GM12878 (cell line): Measurements from ENCODE around the gene CAMK2N2.

Source experiments
- BHLHE40 ChIP-seq, 2 experiments: fragments of 450-650 bp in 1 of 2; IDR thresholded peaks; 2 replicates each; pipeline ENCODE4 v1.6.1; 2011 to 2017; ENCODE audit warnings: low read depth in 2 of 2, borderline replicate concordance in 1 of 2, improper control_type of control experiment in 1 of 2, low read length in 1 of 2, mild to moderate bottlenecking in 1 of 2
- EED ChIP-seq: sonication (generic); IDR thresholded peaks from 2 replicates; pipeline ENCODE4 v1.6.1; 2016; ENCODE audit warnings: antibody characterized with exemption, low read depth
- EP300 ChIP-seq, 2 experiments: fragments of 150-350 bp in 1 of 2; IDR thresholded peaks; 2 replicates each; pipeline ENCODE4 v1.6.1; 2011 to 2012; ENCODE audit warnings: low read depth in 2 of 2, low read length in 2 of 2, borderline replicate concordance in 1 of 2, improper control_type of control experiment in 1 of 2, inconsistent platforms in 1 of 2; ENCODE audit not compliant: control insufficient read depth in 1 of 2
- ESRRA ChIP-seq: IDR thresholded peaks from 2 replicates; pipeline ENCODE4 v1.6.1; 2012; ENCODE audit warnings: mild to moderate bottlenecking, low read length, improper control_type of control experiment
- HDAC2 ChIP-seq: fragments of 200-600 bp; sonication (generic); IDR thresholded peaks from 2 replicates; pipeline ENCODE4 v1.6.1; 2017
- JUND ChIP-seq: IDR thresholded peaks from 2 replicates; pipeline ENCODE4 v1.6.1; 2012; ENCODE audit warnings: low read depth, mild to moderate bottlenecking, low read length, improper control_type of control experiment, moderate library complexity
- MXI1 ChIP-seq: fragments of 150-350 bp; IDR thresholded peaks from 2 replicates; pipeline ENCODE4 v1.6.1; 2011; ENCODE audit warnings: low read depth, mild to moderate bottlenecking, inconsistent platforms, low read length, improper control_type of control experiment
- PAX8 ChIP-seq: fragments of 450-650 bp; IDR thresholded peaks from 2 replicates; pipeline ENCODE4 v1.6.1; 2017; ENCODE audit warnings: mild to moderate bottlenecking, moderate library complexity
- POLR2AphosphoS5 ChIP-seq: IDR thresholded peaks from 2 replicates; pipeline ENCODE4 v1.6.1; 2011; ENCODE audit warnings: mild to moderate bottlenecking, low read length, inconsistent platforms
- RCOR1 ChIP-seq: conservative IDR thresholded peaks from 2 replicates; pipeline ENCODE4 v1.6.1; 2012; ENCODE audit warnings: low read depth, low read length, improper control_type of control experiment
- SIN3A ChIP-seq: IDR thresholded peaks from 2 replicates; pipeline ENCODE4 v1.6.1; 2012; ENCODE audit warnings: low read depth, low read length, improper control_type of control experiment
- SMC3 ChIP-seq: IDR thresholded peaks from 2 replicates; pipeline ENCODE4 v1.6.1; 2011; ENCODE audit warnings: low read length, improper control_type of control experiment, borderline replicate concordance
- TF ChIP-seq, protein P1 (sequence below), 3 experiments: IDR thresholded peaks in 2 of 3; conservative IDR thresholded peaks in 1 of 3; 2 replicates each; pipeline ENCODE4 v1.5.1; 2011; ENCODE audit warnings: low read depth in 3 of 3, low read length in 3 of 3, mild to moderate bottlenecking in 3 of 3, control low read depth in 2 of 3, moderate library complexity in 2 of 3, inconsistent platforms in 1 of 3, mixed read lengths in 1 of 3; ENCODE audit not compliant: control insufficient read depth in 2 of 3, insufficient read depth in 1 of 3; ENCODE audit errors: extremely low read depth in 1 of 3
- TF ChIP-seq, protein P2 (sequence below): IDR thresholded peaks from 2 replicates; pipeline ENCODE4 v1.6.1; 2011; ENCODE audit warnings: mild to moderate bottlenecking, low read depth, low read length, moderate library complexity; ENCODE audit not compliant: insufficient replicate concordance

DNA sequence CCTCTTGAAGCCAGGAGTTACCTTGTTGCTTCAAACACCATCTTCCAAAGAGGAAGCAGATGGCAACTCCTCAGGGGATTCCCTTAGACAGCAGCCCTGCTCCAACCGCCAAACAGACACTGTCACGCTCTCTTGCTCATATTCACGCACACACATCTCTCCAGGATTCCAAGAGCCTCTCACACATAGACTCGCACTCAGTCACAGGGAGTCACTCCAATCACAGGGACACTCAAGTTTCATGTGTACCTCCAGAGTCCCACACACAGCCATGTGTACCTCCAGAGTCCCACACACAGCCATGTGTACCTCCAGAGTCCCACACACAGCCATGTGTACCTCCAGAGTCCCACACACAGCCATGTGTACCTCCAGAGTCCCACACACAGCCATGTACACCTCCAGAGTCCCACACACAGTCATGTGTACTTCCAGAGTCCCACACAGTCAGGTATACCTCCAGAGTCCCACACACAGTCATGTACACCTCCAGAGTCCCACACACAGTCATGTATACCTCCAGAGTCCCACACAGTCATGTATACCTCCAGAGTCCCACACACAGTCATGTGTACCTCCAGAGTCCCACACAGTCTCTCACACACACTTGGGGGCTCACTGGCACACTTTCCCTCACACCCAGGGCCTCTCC, 25.8 kb downstream of the CAMK2N2 start:
- TF ChIP-seq HDAC2 (no peak), BHLHE40 (IDR thresholded peaks at IDR 0.05; ENCODE audit: borderline replicate concordance in 1 of 2, low read depth in 2 of 2, low read length in 1 of 2) (no peak), RCOR1 (no peak), SMC3 (no peak), PAX8 (no peak), EED (no peak), JUND (no peak), MXI1 (no peak), POLR2AphosphoS5 (no peak), ESRRA (no peak), SIN3A (no peak), EP300 (IDR thresholded peaks at IDR 0.05; ENCODE audit: borderline replicate concordance in 1 of 2, control insufficient read depth in 1 of 2, low read depth in 2 of 2, low read length in 2 of 2) (no peak)
- TF ChIP-seq, protein P1, sequence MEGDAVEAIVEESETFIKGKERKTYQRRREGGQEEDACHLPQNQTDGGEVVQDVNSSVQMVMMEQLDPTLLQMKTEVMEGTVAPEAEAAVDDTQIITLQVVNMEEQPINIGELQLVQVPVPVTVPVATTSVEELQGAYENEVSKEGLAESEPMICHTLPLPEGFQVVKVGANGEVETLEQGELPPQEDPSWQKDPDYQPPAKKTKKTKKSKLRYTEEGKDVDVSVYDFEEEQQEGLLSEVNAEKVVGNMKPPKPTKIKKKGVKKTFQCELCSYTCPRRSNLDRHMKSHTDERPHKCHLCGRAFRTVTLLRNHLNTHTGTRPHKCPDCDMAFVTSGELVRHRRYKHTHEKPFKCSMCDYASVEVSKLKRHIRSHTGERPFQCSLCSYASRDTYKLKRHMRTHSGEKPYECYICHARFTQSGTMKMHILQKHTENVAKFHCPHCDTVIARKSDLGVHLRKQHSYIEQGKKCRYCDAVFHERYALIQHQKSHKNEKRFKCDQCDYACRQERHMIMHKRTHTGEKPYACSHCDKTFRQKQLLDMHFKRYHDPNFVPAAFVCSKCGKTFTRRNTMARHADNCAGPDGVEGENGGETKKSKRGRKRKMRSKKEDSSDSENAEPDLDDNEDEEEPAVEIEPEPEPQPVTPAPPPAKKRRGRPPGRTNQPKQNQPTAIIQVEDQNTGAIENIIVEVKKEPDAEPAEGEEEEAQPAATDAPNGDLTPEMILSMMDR (IDR thresholded peaks at IDR 0.05 in 2 of 3, conservative IDR thresholded peaks at IDR 0.05 in 1 of 3; ENCODE audit: control insufficient read depth in 2 of 3, extremely low read depth in 1 of 3, insufficient read depth in 1 of 3, low read depth in 3 of 3, low read length in 3 of 3): no peak
- TF ChIP-seq, protein P2, sequence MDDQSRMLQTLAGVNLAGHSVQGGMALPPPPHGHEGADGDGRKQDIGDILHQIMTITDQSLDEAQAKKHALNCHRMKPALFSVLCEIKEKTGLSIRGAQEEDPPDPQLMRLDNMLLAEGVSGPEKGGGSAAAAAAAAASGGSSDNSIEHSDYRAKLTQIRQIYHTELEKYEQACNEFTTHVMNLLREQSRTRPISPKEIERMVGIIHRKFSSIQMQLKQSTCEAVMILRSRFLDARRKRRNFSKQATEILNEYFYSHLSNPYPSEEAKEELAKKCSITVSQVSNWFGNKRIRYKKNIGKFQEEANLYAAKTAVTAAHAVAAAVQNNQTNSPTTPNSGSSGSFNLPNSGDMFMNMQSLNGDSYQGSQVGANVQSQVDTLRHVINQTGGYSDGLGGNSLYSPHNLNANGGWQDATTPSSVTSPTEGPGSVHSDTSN: no peak
